ENCODE measurements around the gene SEC24D. TPM values are rescaled to one million over a fixed set of nuclear protein-coding genes. Genes with fewer than 3 reads are reported as not detected.

Gene SEC24D
- total and polyA plus RNA-seq, 2 experiments from 2014 or later: 37.6 to 94.8 TPM

GRCh38 chr4:118816538-118817177, 19.3 kb downstream of the SEC24D start:
- Histone ChIP-seq H3K4me1 (ENCODE audit: insufficient read depth) (no peaks in the 10 kb centered on the region), H2AFZ (no peak overlapping the region), H3K9me2 (ENCODE audit: insufficient read depth) (no peaks in the 10 kb centered on the region), H3K27me3 (ENCODE audit: insufficient read depth) (no peaks in the 10 kb centered on the region), H3K27ac (ENCODE audit: low read depth) (no peak overlapping the region), H3K4me2 (no peak overlapping the region), H3F3A (replicated peaks; ENCODE audit: low read depth) (peaks cover under 1% of the 10 kb centered on the region; the same call in 1 of the 2 replicates), H3K79me2 (replicated peaks; ENCODE audit: insufficient read depth) (peaks cover 72% of the 10 kb centered on the region), H3K36me3 (ENCODE audit: insufficient read depth) (peaks cover 41% of the 10 kb centered on the region), H3K4me3 (no peak overlapping the region), H4K20me1 (replicated peaks; ENCODE audit: insufficient read depth) (no peaks in the 10 kb centered on the region; the same call in 1 of the 2 replicates)
- peaks cover 2% of the 10 kb centered on the region for H3K27me3 Mint-ChIP-seq (ENCODE audit: insufficient read depth, low read depth, poor library complexity)
- TF ChIP-seq EZH2phosphoT487 (IDR thresholded peaks at IDR 0.05; ENCODE audit: unreplicated experiment) (no peak), ETS1 (IDR thresholded peaks at IDR 0.05) (no peak), CREB1 (CRISPR knock-in tag; IDR thresholded peaks at IDR 0.05; ENCODE audit: low read depth) (no peak), REST (IDR thresholded peaks at IDR 0.05; ENCODE audit: unreplicated experiment) (no peak), ZNF114 (CRISPR knock-in tag; IDR thresholded peaks at IDR 0.05) (no peak), STAT1 (IDR thresholded peaks at IDR 0.05; ENCODE audit: unreplicated experiment) (no peak), EZH2 (IDR thresholded peaks at IDR 0.05; ENCODE audit: low read depth, unreplicated experiment) (no peak), ZNF462 (CRISPR knock-in tag; IDR thresholded peaks at IDR 0.05) (no peak), POLR2AphosphoS5 (IDR thresholded peaks at IDR 0.05; ENCODE audit: low read depth) (no peak), JUNB (IDR thresholded peaks at IDR 0.05; ENCODE audit: unreplicated experiment) (no peak), ZNF331 (CRISPR knock-in tag; IDR thresholded peaks at IDR 0.05; ENCODE audit: low read depth) (no peak), CTCF (conservative IDR thresholded peaks at IDR 0.05; ENCODE audit: low read depth in 2 of 2) (no peak), NANOG (IDR thresholded peaks at IDR 0.05; ENCODE audit: borderline replicate concordance) (no peak)
- ATAC-seq: no peak
- H3K27ac Mint-ChIP-seq: no peak overlapping the region
- H3K4me3 Mint-ChIP-seq: no peak overlapping the region
- H3K4me1 Mint-ChIP-seq: no peaks in the 10 kb centered on the region
- peaks cover 52% of the 10 kb centered on the region for H3K36me3 Mint-ChIP-seq (ENCODE audit: low read depth)
- DNase-seq (ENCODE audit: low spot score): no peak
- no peaks in the 10 kb centered on the region for H3K9me3 Mint-ChIP-seq
